KMS-11 (cell line): ENCODE results near the gene NMU.

Experiments used
- H2AFZ ChIP-seq: fragments of 200-600 bp; sonication (generic); 2 replicates; pipeline ENCODE4 v1.6.1; 2016; ENCODE audit warnings: antibody characterized with exemption, mixed run types, low read depth
- H3K27ac ChIP-seq: fragments of 200-600 bp; sonication (generic); 2 replicates; pipeline ENCODE4 v1.6.1; 2016; ENCODE audit warnings: mild to moderate bottlenecking, mixed run types
- H3K27me3 ChIP-seq: fragments of 200-600 bp; sonication (generic); 2 replicates; pipeline ENCODE4 v1.6.1; 2017; ENCODE audit warnings: mild to moderate bottlenecking, low read depth, mixed run types, moderate library complexity; ENCODE audit not compliant: insufficient read depth
- H3K36me3 ChIP-seq: fragments of 200-600 bp; sonication (generic); 2 replicates; pipeline ENCODE4 v1.6.1; 2017; ENCODE audit warnings: mild to moderate bottlenecking, mixed run types; ENCODE audit not compliant: insufficient read depth
- H3K4me1 ChIP-seq: fragments of 200-600 bp; sonication (generic); 2 replicates; pipeline ENCODE4 v1.6.1; 2016; ENCODE audit warnings: mild to moderate bottlenecking, low read depth, mixed run types; ENCODE audit not compliant: poor library complexity, severe bottlenecking
- H3K4me2 ChIP-seq: fragments of 200-600 bp; sonication (generic); 2 replicates; pipeline ENCODE4 v1.7.0; 2016; ENCODE audit warnings: mild to moderate bottlenecking, mixed run types
- H3K4me3 ChIP-seq: fragments of 200-600 bp; sonication (generic); IDR thresholded peaks from 2 replicates; pipeline ENCODE4 v1.6.1; 2017; ENCODE audit warnings: low read depth, low read length, mixed read lengths; ENCODE audit not compliant: insufficient read depth
- H3K79me2 ChIP-seq: fragments of 200-600 bp; sonication (generic); 2 replicates; pipeline ENCODE4 v1.6.1; 2016; ENCODE audit warnings: low read depth, mixed run types; ENCODE audit not compliant: insufficient read depth
- H3K9ac ChIP-seq: fragments of 200-600 bp; sonication (generic); 2 replicates; pipeline ENCODE4 v1.6.1; 2016; ENCODE audit warnings: mild to moderate bottlenecking, mixed run types
- H4K20me1 ChIP-seq: fragments of 200-600 bp; sonication (generic); 2 replicates; pipeline ENCODE4 v1.6.1; 2016; ENCODE audit warnings: mild to moderate bottlenecking, mixed run types; ENCODE audit not compliant: insufficient read depth
- TF ChIP-seq, protein P1 (sequence below): fragments of 200-600 bp; sonication (generic); conservative IDR thresholded peaks from 2 replicates; pipeline ENCODE4 v1.6.1; 2017; ENCODE audit warnings: low read depth, mild to moderate bottlenecking, antibody characterized with exemption, low read length, moderate library complexity, mixed read lengths

The NMU gene

DNA sequence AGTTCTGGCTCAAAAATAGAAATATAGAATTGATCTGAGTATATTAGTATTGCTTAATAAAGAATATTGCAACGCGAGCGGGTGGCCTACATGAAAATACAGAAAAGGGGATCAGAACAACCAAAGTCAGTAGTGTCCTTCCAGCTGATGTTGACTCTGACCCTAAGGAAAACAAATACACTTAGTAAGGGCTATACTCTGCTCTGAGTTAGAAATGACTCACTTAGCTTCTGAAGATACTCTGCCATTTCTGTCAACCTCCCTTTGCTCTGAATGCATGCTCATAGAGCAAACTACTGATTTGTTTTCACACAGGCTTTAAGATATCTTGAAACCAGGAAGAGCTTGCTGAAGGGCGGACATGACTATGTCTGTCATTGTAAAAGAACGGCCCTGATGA is 22.6 kb upstream of the NMU start:
- TF ChIP-seq, protein P1, sequence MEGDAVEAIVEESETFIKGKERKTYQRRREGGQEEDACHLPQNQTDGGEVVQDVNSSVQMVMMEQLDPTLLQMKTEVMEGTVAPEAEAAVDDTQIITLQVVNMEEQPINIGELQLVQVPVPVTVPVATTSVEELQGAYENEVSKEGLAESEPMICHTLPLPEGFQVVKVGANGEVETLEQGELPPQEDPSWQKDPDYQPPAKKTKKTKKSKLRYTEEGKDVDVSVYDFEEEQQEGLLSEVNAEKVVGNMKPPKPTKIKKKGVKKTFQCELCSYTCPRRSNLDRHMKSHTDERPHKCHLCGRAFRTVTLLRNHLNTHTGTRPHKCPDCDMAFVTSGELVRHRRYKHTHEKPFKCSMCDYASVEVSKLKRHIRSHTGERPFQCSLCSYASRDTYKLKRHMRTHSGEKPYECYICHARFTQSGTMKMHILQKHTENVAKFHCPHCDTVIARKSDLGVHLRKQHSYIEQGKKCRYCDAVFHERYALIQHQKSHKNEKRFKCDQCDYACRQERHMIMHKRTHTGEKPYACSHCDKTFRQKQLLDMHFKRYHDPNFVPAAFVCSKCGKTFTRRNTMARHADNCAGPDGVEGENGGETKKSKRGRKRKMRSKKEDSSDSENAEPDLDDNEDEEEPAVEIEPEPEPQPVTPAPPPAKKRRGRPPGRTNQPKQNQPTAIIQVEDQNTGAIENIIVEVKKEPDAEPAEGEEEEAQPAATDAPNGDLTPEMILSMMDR, result no peak
- Histone ChIP-seq H3K4me3 (no peak overlapping the region), H3K79me2 (no peaks in the 10 kb centered on the region), H4K20me1 (no peaks in the 10 kb centered on the region), H3K27ac (no peak overlapping the region), H2AFZ (no peak overlapping the region), H3K36me3 (no peaks in the 10 kb centered on the region), H3K4me2 (no peak overlapping the region), H3K27me3 (no peaks in the 10 kb centered on the region), H3K9ac (no peak overlapping the region), H3K4me1 (no peaks in the 10 kb centered on the region)

DNA sequence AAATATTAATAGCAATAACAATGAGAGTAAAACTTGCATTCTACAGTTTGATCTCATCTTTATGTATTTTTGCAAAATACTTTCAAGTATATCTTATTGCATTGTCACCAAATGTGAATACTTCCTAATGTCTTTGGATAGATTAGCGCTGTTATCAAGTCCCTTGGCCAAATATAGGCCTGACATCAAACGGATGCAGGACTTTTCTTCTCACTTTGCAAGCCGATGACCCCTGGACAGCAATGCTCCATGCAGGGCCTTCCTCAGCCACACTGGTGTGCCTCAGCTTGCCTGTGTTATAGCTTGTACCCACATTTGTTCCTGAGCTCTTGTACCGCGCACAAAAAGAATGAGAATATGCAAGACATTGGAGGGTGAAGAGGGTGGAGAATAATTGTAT is 18.0 kb upstream of the NMU start:
- Histone ChIP-seq H3K27me3 (no peaks in the 10 kb centered on the region), H3K4me3 (no peak overlapping the region)
- TF ChIP-seq, protein P1, result no peak

DNA sequence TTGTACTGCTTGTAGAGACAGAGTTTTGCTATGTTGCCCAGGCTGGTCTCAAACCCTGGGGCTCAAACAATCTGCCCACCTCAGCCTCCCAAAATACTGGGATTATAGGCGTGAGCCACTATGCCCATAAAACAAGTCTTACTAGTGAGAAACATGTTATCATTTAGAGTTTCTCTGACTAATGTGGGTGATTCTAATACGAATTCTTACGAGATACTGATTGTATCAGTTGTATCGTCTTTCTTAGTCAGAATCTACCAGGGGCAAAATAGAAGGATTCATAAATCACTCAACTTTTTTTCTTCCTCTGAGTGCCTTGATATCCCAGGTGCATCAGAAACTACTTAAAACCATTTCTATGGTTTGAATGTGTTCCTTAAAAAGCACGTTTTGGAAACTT is 14.4 kb upstream of the NMU start:
- no peak overlapping the region for H3K9ac ChIP-seq
- no peak overlapping the region for H2AFZ ChIP-seq
- no peak overlapping the region for H3K4me2 ChIP-seq
- no peaks in the 10 kb centered on the region for H3K79me2 ChIP-seq
- no peak overlapping the region for H3K4me3 ChIP-seq
- H3K36me3 ChIP-seq, result no peaks in the 10 kb centered on the region
- no peaks in the 10 kb centered on the region for H3K27me3 ChIP-seq
- H4K20me1 ChIP-seq, result no peaks in the 10 kb centered on the region
- H3K4me1 ChIP-seq, result no peaks in the 10 kb centered on the region
- no peak overlapping the region for H3K27ac ChIP-seq
- TF ChIP-seq, protein P1, result no peak

More for the DNA sequence above, 18.0 kb upstream of the NMU start:
- H3K9ac ChIP-seq, result no peak overlapping the region
- no peaks in the 10 kb centered on the region for H4K20me1 ChIP-seq
- no peaks in the 10 kb centered on the region for H3K79me2 ChIP-seq
- H3K27ac ChIP-seq, result no peak overlapping the region
- no peaks in the 10 kb centered on the region for H3K36me3 ChIP-seq
- no peak overlapping the region for H2AFZ ChIP-seq
- no peaks in the 10 kb centered on the region for H3K4me1 ChIP-seq
- no peak overlapping the region for H3K4me2 ChIP-seq

DNA sequence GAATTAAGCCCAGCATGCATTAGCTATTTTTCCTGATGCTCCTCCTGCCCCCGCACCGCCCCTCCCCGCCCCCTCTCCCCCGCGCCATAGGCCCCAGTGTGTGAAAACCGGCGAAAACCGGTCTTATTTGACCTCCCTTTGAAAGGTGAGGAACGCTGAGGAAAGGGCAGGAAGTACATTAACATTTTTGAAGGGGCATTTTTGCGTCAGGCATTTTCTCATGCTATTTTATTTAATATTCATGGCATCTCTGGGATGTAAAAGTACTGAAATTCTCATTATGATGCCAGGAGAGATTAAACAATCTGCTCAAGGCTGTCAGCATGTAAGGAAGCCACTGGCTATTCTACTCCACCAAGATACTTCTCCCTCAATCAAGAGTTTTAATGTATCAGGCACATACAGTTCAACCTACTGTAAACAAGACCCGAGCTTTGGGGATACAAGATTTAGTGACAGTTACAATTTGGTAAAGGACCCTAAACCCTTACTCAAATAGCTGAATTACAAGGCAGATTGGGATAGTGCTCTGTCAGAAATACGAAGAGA is 1.2 kb upstream of the NMU start:
- H3K4me3 ChIP-seq, result no peak overlapping the region
- no peak overlapping the region for H3K9ac ChIP-seq
- no peak overlapping the region for H3K4me2 ChIP-seq
- no peaks in the 10 kb centered on the region for H3K4me1 ChIP-seq
- no peaks in the 10 kb centered on the region for H3K79me2 ChIP-seq
- no peaks in the 10 kb centered on the region for H4K20me1 ChIP-seq
- no peaks in the 10 kb centered on the region for H3K36me3 ChIP-seq
- no peak overlapping the region for H2AFZ ChIP-seq
- no peaks in the 10 kb centered on the region for H3K27me3 ChIP-seq
- no peak overlapping the region for H3K27ac ChIP-seq
- TF ChIP-seq, protein P1, result no peak
